GM18951 (cell line): Measurements from ENCODE around the gene CALHM6.
"Not testable (repeated sequence)": the region's sequence is repeated elsewhere in the genome, so short reads cannot be mapped to it uniquely, and the experiment has no call there.

Experiments
- POLR2A ChIP-seq: IDR thresholded peaks from 4 replicates; pipeline ENCODE4 v1.6.1; 2011; ENCODE audit warnings: mild to moderate bottlenecking; ENCODE audit not compliant: insufficient read length, insufficient read depth; ENCODE audit errors: extremely low read depth
- in situ Hi-C: fragments of 300-500 bp; cut with MboI; formaldehyde crosslinking; loops from one replicate; pipeline ENCODE4 v1.12.0; 2022; ENCODE audit warnings: low sequenced_read_pairs, mixed read lengths, inconsistent platforms; ENCODE audit not compliant: unreplicated experiment

Gene CALHM6

GRCh38 chr6:116468293-116468692 lies 7.1 kb downstream of the CALHM6 start:
- no peak for TF ChIP-seq POLR2A
- in situ Hi-C loops, result no loop called here

GRCh38 chr6:116471531-116471930 lies 10.4 kb downstream of the CALHM6 start:
- no peak for TF ChIP-seq POLR2A
- in situ Hi-C loops, result no loop called here

DNA sequence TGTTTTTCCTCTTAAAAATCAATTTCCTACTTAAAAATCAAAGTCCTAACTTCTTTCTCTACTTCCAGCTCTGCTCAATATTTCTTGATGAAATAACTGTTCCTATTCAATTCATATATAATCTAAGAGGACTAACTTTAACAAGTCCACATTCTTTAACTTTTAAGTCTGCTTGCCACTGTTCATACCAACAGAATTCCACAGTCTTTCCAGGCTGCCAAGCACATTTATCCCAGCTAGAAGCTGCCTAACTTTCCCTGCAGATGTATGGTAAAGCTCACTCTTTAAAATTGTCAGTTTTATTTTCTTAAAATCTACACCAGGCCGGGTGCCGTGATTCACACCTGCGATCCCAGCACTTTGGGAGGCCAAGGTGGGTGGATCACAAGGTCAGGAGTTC lies 11.5 kb downstream of the CALHM6 start:
- in situ Hi-C loops, result no loop called here

DNA sequence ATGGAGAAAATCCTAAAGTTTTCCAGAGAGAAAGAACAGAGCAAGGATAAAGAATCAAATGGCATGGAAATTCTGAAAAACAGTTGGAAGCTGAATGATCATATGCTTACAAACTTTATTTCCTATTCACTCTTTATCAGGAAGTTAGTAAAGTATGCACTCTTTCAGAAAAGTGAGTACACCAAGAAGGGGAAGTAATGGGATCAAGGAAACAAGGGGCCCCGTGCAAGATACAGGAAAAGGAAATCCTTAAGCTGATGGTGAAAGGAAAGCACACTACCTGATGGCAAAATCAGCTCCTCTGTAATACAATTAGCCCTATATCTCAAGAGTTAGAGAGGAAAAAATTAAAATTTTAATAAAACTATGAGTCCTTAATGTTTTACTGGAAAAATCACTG lies 14.0 kb downstream of the CALHM6 start:
- in situ Hi-C loops, result no loop called here
- TF ChIP-seq POLR2A, result no peak

More for the DNA sequence above, 11.5 kb downstream of the CALHM6 start:
- no peak for TF ChIP-seq POLR2A

GRCh38 chr6:116476002-116476678 lies 15.0 kb downstream of the CALHM6 start:
- TF ChIP-seq POLR2A, result no peak
- in situ Hi-C loops, result no loop called here

DNA sequence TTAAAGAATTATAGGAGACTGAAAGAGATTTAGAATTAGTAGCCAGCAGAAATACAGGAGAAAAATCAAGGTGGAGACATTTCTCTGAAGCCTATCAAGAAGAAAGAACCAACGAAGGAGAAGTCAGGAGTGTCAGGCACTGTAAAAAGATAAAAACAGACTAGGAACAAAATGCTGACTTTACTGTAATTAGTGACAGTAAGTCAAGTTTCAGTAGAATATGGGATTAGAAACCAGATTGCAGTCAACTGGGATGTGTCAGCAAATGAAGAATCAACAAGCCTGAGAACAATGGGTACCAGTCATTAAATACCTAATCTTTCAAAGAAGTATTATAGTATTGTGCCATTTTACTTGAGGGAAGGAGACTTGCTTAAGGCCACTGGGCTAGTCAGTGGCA lies 21.6 kb downstream of the CALHM6 start:
- TF ChIP-seq POLR2A, result no peak
- in situ Hi-C loops, result no loop called here

DNA sequence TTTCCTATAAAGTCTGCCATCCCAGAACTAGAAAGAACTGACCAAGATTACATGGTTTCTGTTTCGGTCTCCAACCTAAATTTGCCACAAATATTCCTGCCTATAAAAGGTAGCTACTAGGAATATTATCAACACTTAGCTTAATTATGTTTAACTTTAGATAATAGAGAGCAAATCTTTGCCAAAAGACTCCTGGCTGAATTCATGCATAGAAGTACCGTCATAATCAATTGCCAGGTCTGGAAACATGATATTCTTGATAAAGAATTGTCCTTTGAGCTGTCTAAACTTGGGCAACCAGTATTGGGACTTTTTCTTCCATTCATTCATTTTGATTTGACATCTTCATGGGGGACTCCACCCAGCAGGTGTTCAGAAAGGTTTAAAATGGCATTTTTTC lies 22.4 kb downstream of the CALHM6 start:
- in situ Hi-C loops, result no loop called here
- TF ChIP-seq POLR2A, result no peak

DNA sequence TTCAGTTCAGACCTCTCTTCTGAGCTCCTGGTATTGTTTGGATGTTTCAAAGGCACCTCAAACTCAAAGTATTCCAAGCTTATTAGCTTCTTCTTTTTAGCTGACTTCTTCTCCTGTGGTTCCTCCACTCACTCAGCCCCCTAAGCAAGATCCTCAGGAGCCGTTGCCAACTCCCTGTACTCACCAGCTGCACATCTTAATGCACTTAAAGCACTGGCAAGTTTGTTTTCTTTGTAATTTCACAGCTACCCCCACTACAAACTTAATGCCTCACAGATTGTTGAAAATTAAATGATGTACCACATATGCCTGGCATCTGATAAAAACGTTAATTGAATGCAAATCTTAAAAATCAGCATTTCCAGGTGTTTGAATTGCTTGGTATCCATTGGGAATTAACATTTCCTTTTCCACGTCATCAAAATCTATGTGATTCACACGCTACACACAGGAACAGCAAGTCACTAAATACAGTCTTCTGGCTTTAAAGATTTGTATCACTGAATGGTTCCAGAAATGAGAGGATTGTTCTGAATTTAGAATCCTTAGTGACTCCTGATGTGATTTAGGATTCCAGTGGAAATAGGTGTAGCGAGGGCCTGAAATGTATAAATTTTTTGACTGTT lies 24.5 kb downstream of the CALHM6 start:
- in situ Hi-C loops, result no loop called here
- no peak for TF ChIP-seq POLR2A

- in situ Hi-C loops, result no loop called here
- no peak for TF ChIP-seq POLR2A
Observed at GRCh38 chr6:116491610-116492330, 30.6 kb downstream of the CALHM6 start.

- in situ Hi-C loops, result no loop called here
- TF ChIP-seq POLR2A, result no peak
Observed at GRCh38 chr6:116492331-116493067, 31.3 kb downstream of the CALHM6 start.

DNA sequence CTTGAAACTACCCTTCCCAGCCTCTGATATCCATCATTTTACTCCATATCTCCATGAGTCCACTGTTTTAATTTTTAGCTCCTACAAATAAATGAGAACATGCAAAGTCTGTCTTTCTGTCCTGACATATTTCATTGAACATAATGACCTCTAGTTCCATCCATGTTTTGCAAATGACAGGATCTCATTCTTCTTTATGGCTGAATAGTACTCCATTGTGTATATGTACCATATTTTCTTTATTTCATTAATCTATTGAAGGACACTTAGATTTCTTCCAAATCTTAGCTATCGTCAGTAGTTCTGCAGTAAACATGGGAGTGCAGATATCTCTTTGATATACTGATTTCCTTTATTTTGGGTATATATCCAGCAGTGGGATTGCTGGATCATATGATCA lies 34.0 kb downstream of the CALHM6 start:
- in situ Hi-C loops, result not testable (repeated sequence)

DNA sequence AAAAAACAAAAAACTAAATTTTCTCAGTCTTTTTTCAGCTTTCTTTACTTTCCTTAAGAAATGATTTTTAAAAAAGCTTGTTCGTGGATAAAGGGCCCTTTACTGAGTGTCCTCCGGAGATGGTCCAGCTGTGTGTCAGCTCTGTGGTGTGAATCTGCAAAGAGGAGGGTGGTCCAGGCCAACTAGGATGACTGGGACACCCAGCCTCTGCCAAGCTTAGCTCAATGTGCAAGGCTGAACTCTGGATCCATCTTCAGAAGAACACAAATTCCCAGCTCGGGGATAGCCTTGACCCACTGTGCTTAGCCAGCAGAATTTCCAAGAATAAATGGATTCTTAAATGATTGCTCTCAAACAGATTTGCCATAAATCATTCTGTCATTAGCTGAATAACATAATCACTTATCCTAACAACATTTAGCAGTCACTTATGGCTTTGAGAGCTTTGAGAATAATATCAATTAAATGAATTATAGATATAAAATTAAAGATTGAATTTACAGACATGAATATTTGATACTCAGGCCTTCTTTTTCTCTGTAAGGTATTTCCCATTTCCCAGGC lies 36.0 kb downstream of the CALHM6 start:
- no peak for TF ChIP-seq POLR2A
- in situ Hi-C loops, result no loop called here

- TF ChIP-seq POLR2A, result no peak
- in situ Hi-C loops, result no loop called here
Observed at GRCh38 chr6:116500969-116501433, 39.8 kb downstream of the CALHM6 start.
